CD4-positive, alpha-beta memory T cell (primary cell): Measurements from ENCODE around the gene SERPINA10. TPM values are rescaled to one million over a fixed set of nuclear protein-coding genes. Genes with fewer than 3 reads are reported as not detected.

Source experiments
- CTCF ChIA-PET: fragments of 350-600 bp; sonication (Branson Sonifier 250); formaldehyde crosslinking; loops from one replicate; lab custom pipeline; 2021; ENCODE audit warnings: inconsistent platforms; ENCODE audit not compliant: partially characterized antibody; lab: Charles Lee
- POLR2A ChIA-PET: fragments of 350-600 bp; sonication (Branson Sonifier 250); formaldehyde crosslinking; loops from one replicate; lab custom pipeline; 2021; ENCODE audit not compliant: partially characterized antibody; lab: Charles Lee
- DNase-seq, 5 donors: peaks; one replicate each; pipeline versions ENCODE4 v3.0.0 to v3.0.0-alpha.2; 2020 to 2022; ENCODE audit warnings: mixed read lengths in 1 of 5
- H3K27ac ChIP-seq: one replicate; pipeline ENCODE4 v1.7.0; 2013; ENCODE audit warnings: low read depth, low read length
- H3K27me3 ChIP-seq: 2 replicates; pipeline ENCODE4 v1.7.0; 2013; ENCODE audit warnings: mild to moderate bottlenecking, low read length, moderate library complexity; ENCODE audit not compliant: insufficient read depth
- H3K36me3 ChIP-seq: 2 replicates; pipeline ENCODE4 v1.7.0; 2013; ENCODE audit warnings: mild to moderate bottlenecking, low read length, moderate library complexity; ENCODE audit not compliant: insufficient read depth
- H3K4me1 ChIP-seq: 2 replicates; pipeline ENCODE4 v1.7.0; 2013; ENCODE audit warnings: mild to moderate bottlenecking, low read length, moderate library complexity; ENCODE audit not compliant: insufficient read depth
- H3K4me3 ChIP-seq, 2 donors: one replicate each; pipeline ENCODE4 v1.7.0; 2013; ENCODE audit warnings: low read length in 2 of 2, mild to moderate bottlenecking in 1 of 2
- H3K9me3 ChIP-seq, 2 donors: one replicate each; pipeline ENCODE4 v1.7.0; 2013; ENCODE audit warnings: low read length in 2 of 2, control low read depth in 1 of 2; ENCODE audit not compliant: control insufficient read depth in 1 of 2
- H3K27ac Mint-ChIP-seq, 7 donors: one replicate each; pipeline ENCODE4 v1.8.0; 2020 to 2021; ENCODE audit warnings: mixed read lengths in 7 of 7, mild to moderate bottlenecking in 6 of 7, inconsistent platforms in 3 of 7, moderate library complexity in 3 of 7
- H3K27me3 Mint-ChIP-seq, 2 donors: one replicate each; pipeline ENCODE4 v1.8.0; 2020 to 2021; ENCODE audit warnings: mixed read lengths in 2 of 2
- H3K36me3 Mint-ChIP-seq, 2 donors: one replicate each; pipeline ENCODE4 v1.8.0; 2020 to 2021; ENCODE audit warnings: mixed read lengths in 2 of 2, inconsistent platforms in 1 of 2, mild to moderate bottlenecking in 1 of 2
- H3K4me1 Mint-ChIP-seq, 4 donors: one replicate each; pipeline ENCODE4 v1.8.0; 2020 to 2021; ENCODE audit warnings: mixed read lengths in 4 of 4, mild to moderate bottlenecking in 1 of 4
- H3K4me3 Mint-ChIP-seq, 8 donors: one replicate each; pipeline ENCODE4 v1.8.0; 2020 to 2021; ENCODE audit warnings: mixed read lengths in 8 of 8, mild to moderate bottlenecking in 7 of 8, moderate library complexity in 6 of 8, inconsistent platforms in 3 of 8
- H3K9me3 Mint-ChIP-seq, 8 donors: one replicate each; pipeline ENCODE4 v1.8.0; 2020 to 2021; ENCODE audit warnings: mixed read lengths in 8 of 8, mild to moderate bottlenecking in 5 of 8, inconsistent platforms in 3 of 8, moderate library complexity in 1 of 8
- intact Hi-C: fragments of 100-400 bp; cut with micrococcal nuclease; formaldehyde crosslinking; loops from one replicate; pipeline ENCODE4 v1.15.1; 2023
- polyA plus RNA-seq, 2 donors: library from polyadenylated mRNA; unstranded; fragments of 300-500 nt; fragmentation: Illumina TruSeq; gene quantifications; one replicate each; pipeline ENCODE4 v1.2.3, GENCODE V29; 2021
- total RNA-seq, 2 experiments: library from RNA; stranded (reverse); gene quantifications; one replicate each; pipeline ENCODE4 v1.2.3, GENCODE V29; 2021

The SERPINA10 gene
- total and polyA plus RNA-seq, 4 experiments from 2014 or later, result not detected

GRCh38 chr14:94292526-94292871, 569 bp downstream of the SERPINA10 start:
- Mint-ChIP-seq H3K36me3 (no peaks in the 10 kb centered on the region), H3K4me1 (no peaks in the 10 kb centered on the region), H3K27ac (no peak overlapping the region), H3K27me3 (peaks cover 3 to 14% of the 10 kb centered on the region in 2 donors), H3K9me3 (peaks cover 0 to 2% (median 0%) of the 10 kb centered on the region in 8 donors), H3K4me3 (no peak overlapping the region)
- Histone ChIP-seq H3K27me3 (no peaks in the 10 kb centered on the region), H3K27ac (no peak overlapping the region), H3K4me1 (no peaks in the 10 kb centered on the region), H3K4me3 (no peak overlapping the region), H3K36me3 (no peaks in the 10 kb centered on the region), H3K9me3 (no peaks in the 10 kb centered on the region)
- POLR2A ChIA-PET, result no interaction called here
- intact Hi-C loops, result no loop called here
- CTCF ChIA-PET, result no interaction called here
- DNase-seq, result no peak

GRCh38 chr14:94291906-94292525, 1.1 kb downstream of the SERPINA10 start:
- Mint-ChIP-seq H3K4me1 (no peaks in the 10 kb centered on the region), H3K9me3 (peaks cover 0 to 2% (median 0%) of the 10 kb centered on the region in 8 donors)
- H3K9me3 ChIP-seq, result no peaks in the 10 kb centered on the region

GRCh38 chr14:94291159-94291905, 1.7 kb downstream of the SERPINA10 start:
- H3K27ac ChIP-seq, result no peak overlapping the region
- Mint-ChIP-seq H3K9me3 (peaks cover 0 to 2% (median 0%) of the 10 kb centered on the region in 8 donors), H3K4me1 (no peaks in the 10 kb centered on the region), H3K36me3 (no peaks in the 10 kb centered on the region), H3K27me3 (peaks cover 1 to 12% of the 10 kb centered on the region in 2 donors), H3K27ac (no peak overlapping the region), H3K4me3 (no peak overlapping the region)
- POLR2A ChIA-PET, result no interaction called here
- CTCF ChIA-PET, result no interaction called here
- no peak overlapping the region for H3K4me3 ChIP-seq
- H3K9me3 ChIP-seq, result no peaks in the 10 kb centered on the region
- no peaks in the 10 kb centered on the region for H3K4me1 ChIP-seq
- no peaks in the 10 kb centered on the region for H3K36me3 ChIP-seq
- no peak for DNase-seq
- no peaks in the 10 kb centered on the region for H3K27me3 ChIP-seq
- intact Hi-C loops, result no loop called here

More at GRCh38 chr14:94291906-94292525, 1.1 kb downstream of the SERPINA10 start:
- Mint-ChIP-seq H3K27me3 (peaks cover 3 to 12% of the 10 kb centered on the region in 2 donors), H3K4me3 (no peak overlapping the region), H3K27ac (no peak overlapping the region), H3K36me3 (no peaks in the 10 kb centered on the region)
- Histone ChIP-seq H3K27ac (no peak overlapping the region), H3K36me3 (no peaks in the 10 kb centered on the region), H3K27me3 (no peaks in the 10 kb centered on the region), H3K4me1 (no peaks in the 10 kb centered on the region), H3K4me3 (no peak overlapping the region)
- POLR2A ChIA-PET, result no interaction called here
- CTCF ChIA-PET, result no interaction called here
- no peak for DNase-seq
- intact Hi-C loops, result no loop called here

- Histone ChIP-seq H3K4me3 (no peak overlapping the region), H3K4me1 (no peaks in the 10 kb centered on the region), H3K9me3 (no peaks in the 10 kb centered on the region), H3K27ac (no peak overlapping the region), H3K27me3 (no peaks in the 10 kb centered on the region), H3K36me3 (no peaks in the 10 kb centered on the region)
- no peak overlapping the region for H3K27ac Mint-ChIP-seq
- intact Hi-C loops, result no loop called here
- H3K36me3 Mint-ChIP-seq, result no peaks in the 10 kb centered on the region
- ChIA-PET POLR2A (no interaction called here), CTCF (no interaction called here)
- peaks cover 0 to 2% of the 10 kb centered on the region in 2 donors for H3K27me3 Mint-ChIP-seq
- H3K4me3 Mint-ChIP-seq, result no peak overlapping the region
- H3K4me1 Mint-ChIP-seq, result no peaks in the 10 kb centered on the region
- H3K9me3 Mint-ChIP-seq, result peaks cover 0 to 2% (median 0%) of the 10 kb centered on the region in 8 donors
- DNase-seq, result no peak
These were observed 2.9 kb downstream of the SERPINA10 start for GRCh38 chr14:94290197-94290596.

GRCh38 chr14:94288610-94289465, 4.2 kb downstream of the SERPINA10 start:
- CTCF ChIA-PET, result no interaction called here

GRCh38 chr14:94285158-94285557, 7.9 kb downstream of the SERPINA10 start:
- peaks cover 0 to 2% (median 0%) of the 10 kb centered on the region in 8 donors for H3K9me3 Mint-ChIP-seq
- Histone ChIP-seq H3K4me1 (no peaks in the 10 kb centered on the region), H3K4me3 (no peak overlapping the region), H3K9me3 (no peaks in the 10 kb centered on the region), H3K27ac (no peak overlapping the region), H3K36me3 (no peaks in the 10 kb centered on the region), H3K27me3 (no peaks in the 10 kb centered on the region)
- no peaks in the 10 kb centered on the region for H3K27me3 Mint-ChIP-seq
- H3K27ac Mint-ChIP-seq, result no peak overlapping the region
- no peak for DNase-seq
- CTCF ChIA-PET, result no interaction called here
- H3K4me3 Mint-ChIP-seq, result no peak overlapping the region
- H3K4me1 Mint-ChIP-seq, result no peaks in the 10 kb centered on the region
- intact Hi-C loops, result no loop called here
- H3K36me3 Mint-ChIP-seq, result no peaks in the 10 kb centered on the region
- POLR2A ChIA-PET, result no interaction called here

More at GRCh38 chr14:94288610-94289465, 4.2 kb downstream of the SERPINA10 start:
- no peak overlapping the region for H3K27ac ChIP-seq
- no peaks in the 10 kb centered on the region for H3K4me1 Mint-ChIP-seq
- H3K27ac Mint-ChIP-seq, result no peak overlapping the region
- H3K36me3 ChIP-seq, result no peaks in the 10 kb centered on the region
- no peak overlapping the region for H3K4me3 Mint-ChIP-seq
- H3K9me3 Mint-ChIP-seq, result peaks cover 0 to 2% (median 0%) of the 10 kb centered on the region in 8 donors
- no peaks in the 10 kb centered on the region for H3K27me3 ChIP-seq
- no peaks in the 10 kb centered on the region for H3K9me3 ChIP-seq
- no peaks in the 10 kb centered on the region for H3K27me3 Mint-ChIP-seq
- no peak for DNase-seq
- no peaks in the 10 kb centered on the region for H3K4me1 ChIP-seq
- no peak overlapping the region for H3K4me3 ChIP-seq
- POLR2A ChIA-PET, result no interaction called here
- H3K36me3 Mint-ChIP-seq, result no peaks in the 10 kb centered on the region
- intact Hi-C loops, result no loop called here

GRCh38 chr14:94284221-94284620, 8.8 kb downstream of the SERPINA10 start:
- no peaks in the 10 kb centered on the region for H3K36me3 Mint-ChIP-seq
- no peak overlapping the region for H3K4me3 Mint-ChIP-seq
- DNase-seq, result no peak
- no peaks in the 10 kb centered on the region for H3K27me3 ChIP-seq
- POLR2A ChIA-PET, result no interaction called here
- no peaks in the 10 kb centered on the region for H3K27me3 Mint-ChIP-seq
- no peaks in the 10 kb centered on the region for H3K4me1 Mint-ChIP-seq
- H3K9me3 ChIP-seq, result no peaks in the 10 kb centered on the region
- H3K4me3 ChIP-seq, result no peak overlapping the region
- H3K27ac ChIP-seq, result no peak overlapping the region
- CTCF ChIA-PET, result no interaction called here
- H3K27ac Mint-ChIP-seq, result no peak overlapping the region
- H3K9me3 Mint-ChIP-seq, result peaks cover 0 to 2% (median 0%) of the 10 kb centered on the region in 8 donors
- intact Hi-C loops, result no loop called here
- H3K4me1 ChIP-seq, result no peaks in the 10 kb centered on the region
- no peaks in the 10 kb centered on the region for H3K36me3 ChIP-seq
